Measurements from ENCODE around the gene CACNA2D1.
"Not testable (repeated sequence)": the region's sequence is repeated elsewhere in the genome, so short reads cannot be mapped to it uniquely, and the experiment has no call there.

Gene CACNA2D1

DNA sequence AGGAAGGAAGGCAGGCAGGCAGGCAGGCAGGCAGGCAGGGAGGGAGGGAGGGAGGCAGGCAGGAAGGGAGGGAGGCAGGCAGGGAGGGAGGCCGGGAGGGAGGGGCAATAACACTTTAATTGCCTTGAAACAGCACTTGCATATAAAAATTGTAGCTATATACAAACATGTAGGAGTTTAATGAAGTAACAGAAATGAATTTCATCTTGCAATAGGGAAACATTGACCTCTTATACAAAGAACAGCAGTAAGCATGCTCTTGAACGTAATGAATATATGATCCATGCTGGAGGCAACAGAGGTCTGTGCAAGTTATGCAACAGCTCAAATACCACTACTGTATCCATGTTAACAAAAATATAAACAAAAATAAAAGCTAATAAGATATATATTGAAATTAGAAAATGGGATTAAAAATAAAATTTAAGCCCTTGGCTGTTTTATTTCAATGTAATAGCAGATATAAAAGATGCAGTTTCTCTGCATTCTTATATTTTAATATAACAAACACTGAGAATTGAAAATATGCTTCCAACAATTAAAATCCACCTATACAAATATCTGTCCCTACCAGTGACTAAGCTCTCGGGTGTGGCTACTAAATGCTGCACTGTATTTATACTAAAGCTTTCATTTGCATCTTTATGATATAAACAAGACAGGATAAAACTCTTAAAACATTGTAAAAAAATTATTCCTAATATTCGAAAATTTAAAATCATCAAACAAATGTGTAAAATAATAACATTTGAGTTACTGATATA lies 50.3 kb downstream of the CACNA2D1 start:
- no peak for DNase-seq (ENCODE audit: low spot score)

- DNase-seq (ENCODE audit: low spot score): no peak
Measured at GRCh38 chr7:82390936-82391335, 52.6 kb downstream of the CACNA2D1 start.

GRCh38 chr7:82389876-82390275 lies 53.7 kb downstream of the CACNA2D1 start:
- DNase-seq (ENCODE audit: low spot score): no peak

DNA sequence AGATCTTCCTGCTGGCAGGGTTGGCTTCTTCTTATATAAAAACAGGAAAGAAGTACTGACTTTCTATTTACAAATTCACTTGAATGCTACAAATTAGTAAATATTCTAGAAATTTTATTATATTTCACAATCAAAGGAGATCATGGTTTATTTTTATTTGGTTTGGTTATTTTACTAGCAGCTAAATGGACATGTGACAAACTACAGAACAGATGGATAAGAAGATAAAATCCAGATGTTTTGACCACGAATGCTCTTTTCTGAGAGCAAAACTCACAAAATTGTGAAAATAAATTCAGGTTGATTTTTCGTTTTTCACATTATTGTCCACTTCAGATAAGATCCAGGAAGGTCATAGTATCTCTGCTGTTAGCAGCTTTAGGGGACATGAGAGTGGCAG lies 55.4 kb downstream of the CACNA2D1 start:
- no peak for DNase-seq (ENCODE audit: low spot score)

DNA sequence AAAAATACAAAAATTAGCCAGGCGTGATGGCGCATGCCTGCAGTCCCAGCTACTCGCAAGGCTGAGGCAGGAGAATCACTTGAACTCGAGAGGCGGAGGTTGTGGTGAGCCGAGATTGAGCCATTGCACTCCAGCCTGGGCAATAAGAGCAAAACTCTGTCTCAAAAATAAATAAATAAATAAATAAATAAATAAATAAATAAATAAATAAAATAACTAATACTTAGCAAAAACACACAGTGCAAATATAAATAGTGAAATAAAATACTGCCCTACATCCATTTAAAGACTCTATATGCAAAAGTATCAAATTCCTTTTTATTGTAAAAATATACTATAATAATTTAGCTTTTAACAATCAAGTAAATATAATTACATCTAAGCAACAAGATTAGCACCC lies 57.0 kb downstream of the CACNA2D1 start:
- DNase-seq (ENCODE audit: low spot score): not testable (repeated sequence)

GRCh38 chr7:82384779-82385178 lies 58.8 kb downstream of the CACNA2D1 start:
- DNase-seq (ENCODE audit: low spot score): no peak

DNA sequence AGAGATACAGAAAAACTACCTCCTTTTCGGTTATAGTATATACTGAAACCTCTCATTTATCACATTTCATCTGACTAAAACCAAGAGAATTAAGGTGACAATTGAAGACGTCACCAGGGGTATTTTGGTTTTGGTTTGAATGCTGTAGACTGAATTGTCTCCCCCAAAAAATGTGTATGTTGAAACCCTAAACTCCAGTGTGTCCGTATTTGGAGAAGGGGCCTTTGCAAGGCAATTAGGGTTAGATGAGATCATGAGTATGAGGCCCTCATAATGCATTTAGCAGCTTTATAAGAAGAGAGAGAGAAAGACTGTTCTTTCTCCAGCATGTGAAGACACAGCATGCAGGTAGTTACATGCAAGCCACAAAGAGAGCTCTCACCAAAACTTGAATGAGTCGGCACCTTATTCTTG lies 59.5 kb downstream of the CACNA2D1 start:
- DNase-seq (ENCODE audit: low spot score): no peak

DNA sequence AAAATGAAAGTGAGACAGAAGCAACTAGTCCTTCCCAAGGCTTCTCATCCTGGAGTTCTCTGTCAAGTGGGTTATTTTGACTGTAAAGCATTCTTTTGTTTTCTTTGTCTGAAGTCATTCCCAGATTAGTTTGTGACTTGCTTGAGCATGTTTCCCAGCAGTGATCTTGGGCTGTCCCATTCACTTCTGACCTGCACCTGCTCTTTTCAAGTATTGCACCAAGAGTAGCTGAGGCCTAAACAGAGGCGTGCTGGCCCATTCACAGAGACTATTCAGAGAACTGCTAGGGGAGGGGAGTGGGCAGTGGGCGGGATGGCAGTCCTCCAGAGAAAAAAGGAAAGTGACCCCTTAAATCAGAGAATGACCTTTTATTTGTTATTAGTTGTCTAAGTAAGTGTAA lies 61.3 kb downstream of the CACNA2D1 start:
- DNase-seq (ENCODE audit: low spot score): no peak

DNA sequence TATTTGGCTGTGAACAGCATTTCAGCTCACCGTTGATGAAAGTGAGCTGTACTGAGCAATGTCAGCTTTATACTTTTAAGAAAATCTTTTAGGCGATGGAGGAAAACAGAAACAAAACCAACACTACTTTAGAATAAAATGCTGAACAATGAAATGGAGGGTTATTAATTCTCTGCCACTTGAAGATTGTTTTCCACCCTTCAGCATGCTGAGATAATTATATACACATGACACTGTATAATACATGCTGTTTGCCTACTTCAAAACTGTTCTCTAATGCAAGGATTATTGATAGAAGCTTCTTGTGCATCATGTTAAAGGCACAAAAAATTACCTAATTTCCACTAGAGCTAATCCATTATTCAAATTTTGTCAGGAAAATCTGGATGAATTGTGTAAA lies 66.8 kb downstream of the CACNA2D1 start:
- no peak for DNase-seq (ENCODE audit: low spot score)

- no peak for DNase-seq (ENCODE audit: low spot score)
Measured at GRCh38 chr7:82375713-82376112, 67.9 kb downstream of the CACNA2D1 start.

DNA sequence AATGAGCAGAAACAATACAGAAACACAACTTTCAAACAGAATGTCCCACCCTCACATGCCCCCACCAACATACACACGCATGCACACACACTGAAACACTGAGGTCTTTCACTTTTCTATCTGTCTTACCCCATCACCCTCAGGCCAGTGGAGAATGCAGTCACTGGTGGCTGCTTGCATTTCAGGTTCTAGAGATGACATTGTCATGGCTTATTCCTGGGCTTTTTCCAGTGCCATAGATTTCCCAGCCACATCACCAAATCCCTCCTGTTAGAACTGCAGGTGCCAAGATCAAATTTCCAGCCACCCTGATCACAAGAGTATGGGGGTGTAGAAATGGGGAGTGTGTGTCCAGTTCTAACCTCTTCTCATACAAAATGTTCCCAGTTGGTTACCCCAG lies 68.4 kb downstream of the CACNA2D1 start:
- no peak for DNase-seq (ENCODE audit: low spot score)

- DNase-seq (ENCODE audit: low spot score): no peak
Measured at GRCh38 chr7:82373926-82374635, 69.5 kb downstream of the CACNA2D1 start.

DNA sequence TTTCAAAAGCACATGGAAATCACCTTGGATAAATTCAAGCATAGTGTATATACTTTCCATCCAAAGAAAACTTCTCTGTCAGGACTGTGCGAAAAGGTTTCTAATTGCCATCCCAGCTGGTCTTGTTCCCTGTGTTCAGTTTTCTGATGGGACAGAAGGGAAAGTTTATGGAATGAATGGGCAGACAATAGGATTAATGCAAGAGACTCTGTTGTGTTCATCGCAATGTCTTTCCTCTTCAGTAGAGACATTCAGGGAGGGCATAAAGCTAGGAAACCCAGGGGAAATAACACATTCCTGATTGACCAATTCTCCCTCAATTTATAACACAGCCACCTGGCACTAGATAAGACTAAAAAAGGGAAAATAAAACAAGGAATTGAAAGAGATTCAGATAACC lies 78.9 kb downstream of the CACNA2D1 start:
- DNase-seq (ENCODE audit: low spot score): no peak

DNA sequence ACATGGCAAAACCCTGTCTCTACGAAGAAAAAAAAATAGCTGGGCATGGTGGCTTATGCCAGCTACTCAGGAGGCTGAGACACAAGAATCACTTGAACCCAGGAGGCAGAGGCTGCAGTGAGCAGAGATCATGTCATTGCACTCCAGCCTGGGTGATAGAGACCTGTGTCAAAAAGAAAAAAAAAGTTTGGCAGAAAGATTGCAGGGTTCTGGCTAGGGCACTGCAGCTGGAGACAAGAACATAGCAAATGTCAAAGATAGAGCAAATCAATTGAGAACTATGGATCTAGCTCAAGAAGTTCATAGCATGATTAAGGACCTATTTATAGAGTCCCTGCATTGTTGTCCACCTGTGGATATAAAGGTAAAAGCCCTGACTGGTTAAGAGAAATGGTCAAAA lies 79.5 kb downstream of the CACNA2D1 start:
- DNase-seq (ENCODE audit: low spot score): no peak

DNA sequence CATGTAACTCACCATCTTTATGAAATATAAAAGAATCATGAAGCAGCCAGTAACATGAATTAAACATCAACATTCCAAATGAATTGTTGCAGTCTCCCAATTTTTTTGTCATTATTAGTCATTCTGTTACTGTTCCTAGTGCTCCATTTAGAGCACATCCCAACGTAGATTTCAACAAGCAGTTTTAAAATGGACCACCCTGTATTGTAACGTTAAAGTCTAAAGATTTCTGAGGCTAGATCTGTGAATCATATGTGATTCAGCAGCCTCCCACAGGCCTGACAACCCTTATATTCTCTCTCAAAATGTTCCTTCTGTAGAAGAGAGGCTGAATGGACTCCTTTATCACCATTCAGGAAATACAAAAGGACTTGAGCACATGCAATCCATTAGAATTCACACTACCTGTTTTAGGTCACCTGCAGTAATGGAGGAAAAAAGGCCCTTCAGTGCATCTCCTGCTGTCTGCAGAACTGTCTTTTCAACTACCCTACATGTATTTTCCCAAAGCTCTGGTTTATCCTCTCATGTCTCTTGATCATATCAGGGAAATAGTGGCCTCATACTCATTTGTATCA lies 81.4 kb downstream of the CACNA2D1 start:
- DNase-seq (ENCODE audit: low spot score): no peak

- DNase-seq (ENCODE audit: low spot score): no peak
Measured at GRCh38 chr7:82360591-82361368, 82.8 kb downstream of the CACNA2D1 start.

- DNase-seq (ENCODE audit: low spot score): no peak
Measured at GRCh38 chr7:82359426-82359825, 84.2 kb downstream of the CACNA2D1 start.

GRCh38 chr7:82358923-82359322 lies 84.7 kb downstream of the CACNA2D1 start:
- no peak for DNase-seq (ENCODE audit: low spot score)

- DNase-seq (ENCODE audit: low spot score): no peak
Measured at GRCh38 chr7:82358009-82358578, 85.5 kb downstream of the CACNA2D1 start.

GRCh38 chr7:82348251-82348650 lies 95.3 kb downstream of the CACNA2D1 start:
- no peak for DNase-seq (ENCODE audit: low spot score)

- no peak for DNase-seq (ENCODE audit: low spot score)
Measured at GRCh38 chr7:82347808-82348207, 95.8 kb downstream of the CACNA2D1 start.

DNA sequence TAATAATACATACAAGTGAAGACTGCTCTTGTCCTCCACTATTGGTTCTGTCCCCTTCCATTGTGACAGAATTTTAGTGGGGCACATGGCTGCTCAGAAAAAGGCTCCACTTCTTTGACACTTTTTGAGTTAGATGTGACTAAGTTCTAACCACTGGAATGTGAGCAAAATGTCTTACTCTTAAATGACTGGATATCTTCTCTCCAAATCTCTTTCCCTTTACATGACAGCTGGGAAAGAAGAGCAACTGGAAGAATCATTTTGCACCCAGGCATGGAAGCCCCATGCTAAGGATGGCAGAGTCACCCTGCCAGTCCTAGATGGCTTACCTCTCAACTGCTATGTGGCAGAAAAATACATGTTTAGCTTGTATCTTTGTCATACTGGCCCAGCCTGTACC lies 97.7 kb downstream of the CACNA2D1 start:
- no peak for DNase-seq (ENCODE audit: low spot score)

Measured in activated CD4-positive, alpha-beta T cell treated with anti-CD3 and anti-CD28 coated beads, Interleukin-2, Interleukin-4, amounts not matched to agents 100 ng/mL and 50 ng/mL, durations not matched to agents 16 hours and 8 hours (primary cell).